Liver (tissue), 9 donors: ENCODE measurements around the gene ANKDD1A. TPM values are rescaled to one million over a fixed set of nuclear protein-coding genes. Genes with fewer than 3 reads are reported as not detected.

ENCODE experiments used
- DNase-seq: peaks from one replicate; pipeline ENCODE4 v3.0.0-alpha.2; 2017; ENCODE audit warnings: low spot score
- H3K27ac ChIP-seq, 2 donors: one replicate each; pipeline ENCODE4 v1.7.0; 2013; ENCODE audit warnings: inconsistent platforms in 2 of 2, low read length in 2 of 2, control low read depth in 1 of 2, low read depth in 1 of 2, mild to moderate bottlenecking in 1 of 2
- H3K27me3 ChIP-seq, 4 donors: one replicate each; pipeline versions ENCODE4 v1.6.1 to v1.7.0; 2013; ENCODE audit warnings: low read length in 3 of 4, inconsistent platforms in 1 of 4, mild to moderate bottlenecking in 1 of 4, moderate library complexity in 1 of 4; ENCODE audit not compliant: control insufficient read depth in 4 of 4, insufficient read depth in 4 of 4
- H3K36me3 ChIP-seq, 4 donors: one replicate each; pipeline versions ENCODE4 v1.6.1 to v1.7.0; 2013; ENCODE audit warnings: low read length in 3 of 4, mild to moderate bottlenecking in 3 of 4, low read depth in 1 of 4, moderate library complexity in 1 of 4; ENCODE audit not compliant: control insufficient read depth in 4 of 4, insufficient read depth in 3 of 4
- H3K4me1 ChIP-seq, 4 donors: one replicate each; pipeline versions ENCODE4 v1.6.1 to v1.7.0; 2013; ENCODE audit warnings: low read length in 3 of 4, mild to moderate bottlenecking in 3 of 4, moderate library complexity in 1 of 4; ENCODE audit not compliant: control insufficient read depth in 4 of 4, insufficient read depth in 4 of 4
- H3K4me3 ChIP-seq, 3 donors: one replicate each; pipeline versions ENCODE4 v1.6.1 to v1.7.0; 2013; ENCODE audit warnings: low read length in 3 of 3, control low read depth in 1 of 3, low read depth in 1 of 3, mild to moderate bottlenecking in 1 of 3
- H3K9ac ChIP-seq, 2 donors: one replicate each; pipeline ENCODE4 v1.7.0; 2013; ENCODE audit warnings: low read length in 2 of 2, mild to moderate bottlenecking in 2 of 2, moderate library complexity in 2 of 2, control low read depth in 1 of 2, low read depth in 1 of 2
- H3K9me3 ChIP-seq, 4 donors: one replicate each; pipeline versions ENCODE4 v1.6.1 to v1.7.0; 2013; ENCODE audit warnings: low read length in 3 of 4; ENCODE audit not compliant: control insufficient read depth in 4 of 4
- ATF3 ChIP-seq: IDR thresholded peaks from 2 replicates; pipeline ENCODE4 v1.6.1; 2016; ENCODE audit warnings: antibody characterized with exemption
- CTCF ChIP-seq: fragments of 150-350 bp; IDR thresholded peaks from 2 replicates; pipeline ENCODE4 v1.5.1; 2017; ENCODE audit warnings: improper control_type of control experiment, low read depth, low read length; ENCODE audit not compliant: missing input control
- EGR1 ChIP-seq, 2 donors: IDR thresholded peaks; 2 replicates each; pipeline ENCODE4 v1.6.1; 2016 to 2018; ENCODE audit warnings: antibody characterized with exemption in 2 of 2, low read depth in 2 of 2
- FOXA1 ChIP-seq: IDR thresholded peaks from 2 replicates; pipeline ENCODE4 v1.6.1; 2016; ENCODE audit warnings: antibody characterized with exemption
- FOXA2 ChIP-seq: IDR thresholded peaks from 2 replicates; pipeline ENCODE4 v1.6.1; 2016; ENCODE audit warnings: antibody characterized with exemption
- GABPA ChIP-seq, 2 donors: IDR thresholded peaks in 1 of 2; conservative IDR thresholded peaks in 1 of 2; 2 replicates each; pipeline ENCODE4 v1.6.1; 2016; ENCODE audit warnings: antibody characterized with exemption in 2 of 2, mild to moderate bottlenecking in 1 of 2, moderate library complexity in 1 of 2
- HNF4A ChIP-seq, 2 donors: conservative IDR thresholded peaks; 2 replicates each; pipeline ENCODE4 v1.6.1; 2016; ENCODE audit warnings: antibody characterized with exemption in 2 of 2, mild to moderate bottlenecking in 2 of 2
- HNF4G ChIP-seq: IDR thresholded peaks from 2 replicates; pipeline ENCODE4 v1.6.1; 2016; ENCODE audit warnings: antibody characterized with exemption
- NR2F2 ChIP-seq: IDR thresholded peaks from 2 replicates; pipeline ENCODE4 v1.6.1; 2016; ENCODE audit warnings: antibody characterized with exemption
- RAD21 ChIP-seq, 2 donors: IDR thresholded peaks; 2 replicates each; pipeline ENCODE4 v1.6.1; 2016; ENCODE audit warnings: antibody characterized with exemption in 2 of 2, mild to moderate bottlenecking in 2 of 2
- REST ChIP-seq: IDR thresholded peaks from 2 replicates; pipeline ENCODE4 v1.6.1; 2016; ENCODE audit warnings: antibody characterized with exemption, mild to moderate bottlenecking
- RXRA ChIP-seq, 2 donors: IDR thresholded peaks; 2 replicates each; pipeline ENCODE4 v1.6.1; 2017 to 2018; ENCODE audit warnings: antibody characterized with exemption in 2 of 2, mild to moderate bottlenecking in 1 of 2
- TAF1 ChIP-seq: conservative IDR thresholded peaks from 2 replicates; pipeline ENCODE4 v1.6.1; 2016; ENCODE audit warnings: antibody characterized with exemption, mild to moderate bottlenecking
- YY1 ChIP-seq: IDR thresholded peaks from 2 replicates; pipeline ENCODE4 v1.6.1; 2016; ENCODE audit warnings: antibody characterized with exemption, mild to moderate bottlenecking
- ZBTB33 ChIP-seq: IDR thresholded peaks from 2 replicates; pipeline ENCODE4 v1.6.1; 2016; ENCODE audit warnings: antibody characterized with exemption
- WGBS: extraction: QIAGEN DNeasy Blood & Tissue Kit; methylation state at CpG from one replicate; pipeline ENCODE4 v1.1.7; 2013; 5-methylcytosine and 5-hydroxymethylcytosine counted together
- polyA plus RNA-seq, 2 donors: library from polyadenylated mRNA; stranded (reverse) in 1 of 2; unstranded in 1 of 2; fragments of 200-250 nt in 1 of 2; fragments of >200 nt in 1 of 2; fragmentation: Nextera tagmentation in 1 of 2; extraction: Ambion mirVana in 1 of 2; gene quantifications; one replicate each; pipeline versions ENCODE4 v1.2.1 to v1.2.3, GENCODE V29; 2013 to 2015
- total RNA-seq, 2 donors: library from RNA; depleted of rRNA; stranded (reverse); fragments of >200 nt; gene quantifications; one replicate each; pipeline ENCODE4 v1.2.3, GENCODE V29; 2014
- donor health status: healthy.
- donor health status: healthy.
- donor health status: healthy.
- donor health status: healthy.
- donor health status: healthy.

Gene ANKDD1A
- total and polyA plus RNA-seq, 4 donors, result 0.32 to 1.0 (median 0.59) TPM

- H3K4me3 ChIP-seq, result no peak overlapping the region
- peaks cover 0 to 2% (median 0%) of the 10 kb centered on the region in 4 donors for H3K4me1 ChIP-seq
- H3K36me3 ChIP-seq, result no peaks in the 10 kb centered on the region
- no peak overlapping the region for H3K9ac ChIP-seq
- WGBS, result 89% methylated on average over 8 of the region's 8 CpGs
- no peak for DNase-seq
- TF ChIP-seq HNF4A (conservative IDR thresholded peaks at IDR 0.05) (no peak), RAD21 (IDR thresholded peaks at IDR 0.05) (no peak), NR2F2 (no peak), EGR1 (IDR thresholded peaks at IDR 0.05; ENCODE audit: low read depth in 2 of 2) (no peak), REST (no peak), ATF3 (no peak), GABPA (IDR thresholded peaks at IDR 0.05 in 1 of 2, conservative IDR thresholded peaks at IDR 0.05 in 1 of 2) (no peak), FOXA1 (no peak), CTCF (no peak), TAF1 (no peak), HNF4G (no peak), FOXA2 (no peak), YY1 (no peak)
- no peaks in the 10 kb centered on the region for H3K27me3 ChIP-seq
- H3K9me3 ChIP-seq, result no peaks in the 10 kb centered on the region
- no peak overlapping the region for H3K27ac ChIP-seq
Measured at GRCh38 chr15:64926661-64927060, 15.0 kb downstream of the ANKDD1A start.

- Histone ChIP-seq H3K9ac (no peak overlapping the region), H3K36me3 (no peaks in the 10 kb centered on the region), H3K27ac (no peak overlapping the region), H3K9me3 (no peaks in the 10 kb centered on the region), H3K27me3 (no peaks in the 10 kb centered on the region), H3K4me1 (no peaks in the 10 kb centered on the region), H3K4me3 (no peak overlapping the region)
- TF ChIP-seq ZBTB33 (no peak), HNF4A (conservative IDR thresholded peaks at IDR 0.05) (no peak), CTCF (no peak), NR2F2 (no peak), GABPA (IDR thresholded peaks at IDR 0.05 in 1 of 2, conservative IDR thresholded peaks at IDR 0.05 in 1 of 2) (no peak), FOXA2 (no peak), RXRA (IDR thresholded peaks at IDR 0.05) (no peak), EGR1 (IDR thresholded peaks at IDR 0.05; ENCODE audit: low read depth in 2 of 2) (no peak), FOXA1 (no peak)
- peak; percentile 12 for DNase-seq
- 89% methylated on average over 10 of the region's 10 CpGs for WGBS
Measured at GRCh38 chr15:64928626-64929220, 17.0 kb downstream of the ANKDD1A start.
